LNCaP clone FGC (cell line): ENCODE measurements around the gene CSNK1G1.
"Not testable (repeated sequence)": the region's sequence is repeated elsewhere in the genome, so short reads cannot be mapped to it uniquely, and the experiment has no call there.

Experiments used
- DNase-seq: peaks from one replicate; pipeline ENCODE4 v3.0.0-alpha.2; 2011; ENCODE audit warnings: low read depth
- H3K4me3 ChIP-seq: 2 replicates; pipeline ENCODE4 v1.5.1; 2011; ENCODE audit warnings: mild to moderate bottlenecking, low read depth, low read length, control low read depth
- CTCF ChIP-seq: IDR thresholded peaks from 2 replicates; pipeline ENCODE4 v1.5.1; 2012; ENCODE audit warnings: mild to moderate bottlenecking; ENCODE audit not compliant: control insufficient read depth, insufficient read depth; ENCODE audit errors: extremely low read depth

Gene CSNK1G1

GRCh38 chr15:64275934-64276333, 80.0 kb downstream of the CSNK1G1 start:
- no peak for TF ChIP-seq CTCF
- no peak overlapping the region for H3K4me3 ChIP-seq
- no peak for DNase-seq

- DNase-seq = no peak
- no peak for TF ChIP-seq CTCF
- no peak overlapping the region for H3K4me3 ChIP-seq
Observed at GRCh38 chr15:64274341-64274950, 81.5 kb downstream of the CSNK1G1 start.

- H3K4me3 ChIP-seq = no peak overlapping the region
- no peak for TF ChIP-seq CTCF
- no peak for DNase-seq
Observed at GRCh38 chr15:64267331-64267973, 88.5 kb downstream of the CSNK1G1 start.

- not testable (repeated sequence) for H3K4me3 ChIP-seq, DNase-seq
Observed at GRCh38 chr15:64265188-64265587, 90.8 kb downstream of the CSNK1G1 start.

- DNase-seq = no peak
- no peak for TF ChIP-seq CTCF
- H3K4me3 ChIP-seq = no peak overlapping the region
Observed at GRCh38 chr15:64264502-64264901, 91.5 kb downstream of the CSNK1G1 start.

GRCh38 chr15:64263567-64263966, 92.4 kb downstream of the CSNK1G1 start:
- TF ChIP-seq CTCF = no peak
- H3K4me3 ChIP-seq = no peak overlapping the region
- no peak for DNase-seq

GRCh38 chr15:64256051-64256450, 99.9 kb downstream of the CSNK1G1 start:
- no peak for TF ChIP-seq CTCF
- no peak for DNase-seq
- H3K4me3 ChIP-seq = no peak overlapping the region
